ENCODE results near the gene VRK1. TPM values are rescaled to one million over a fixed set of nuclear protein-coding genes. Genes with fewer than 3 reads are reported as not detected.
"Not testable (repeated sequence)": the region's sequence is repeated elsewhere in the genome, so short reads cannot be mapped to it uniquely, and the experiment has no call there.

Gene VRK1
- total RNA-seq, 5 donors from 2014 or later (not counting 1 experiment from before 2014, with no cell fraction given), result 24.4 to 34.5 (median 29.4) TPM

DNA sequence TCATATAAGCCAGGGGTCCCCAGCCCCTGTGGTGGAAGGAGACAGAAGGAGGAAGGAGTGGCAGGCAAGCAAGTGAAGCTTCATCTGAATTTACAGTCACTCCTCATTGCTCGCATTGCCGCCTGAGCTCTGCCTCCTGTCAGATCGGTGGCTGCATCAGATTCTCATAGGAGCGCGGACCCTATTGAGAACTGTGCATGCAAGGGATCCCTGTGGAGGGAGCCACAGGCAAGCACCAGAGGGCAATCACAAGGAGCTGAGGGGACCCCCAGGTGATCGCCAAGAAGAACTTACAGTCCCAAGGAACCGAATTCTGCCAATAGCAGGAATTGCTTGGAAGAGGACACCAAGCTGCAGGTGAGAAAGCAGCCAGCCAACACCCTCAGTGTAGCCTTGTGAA is 33.2 kb upstream of the VRK1 start:
- Mint-ChIP-seq H3K4me1 (peaks cover 5% of the 10 kb centered on the region in 3 donors), H3K4me3 (no peak overlapping the region), H3K27ac (no peak overlapping the region), H3K36me3 (no peaks in the 10 kb centered on the region), H3K27me3 (peaks cover 8 to 19% of the 10 kb centered on the region in 2 donors), H3K9me3 (no peaks in the 10 kb centered on the region)
- 93% methylated on average over 7 of the region's 7 CpGs for whole genome bisulfite sequencing (ENCODE audit: insufficient coverage)
- no peaks in the 10 kb centered on the region for H3K9me3 ChIP-seq
- DNase-seq (no peak), ATAC-seq (replicated peaks in 1 of 4) (no peak)
- ChIA-PET POLR2A (interaction anchor here in 1 of 2 donors (0.5 kb wide), 1 partner anchor 422 kb away, joined by 3 read pairs; no protein-coding TSS in a partner anchor), CTCF (no interaction called here)
- no peak overlapping the region for H3K27ac ChIP-seq (ENCODE audit: low read length)
- H3K4me3 ChIP-seq (ENCODE audit: control insufficient read depth in 1 of 2, extremely low read depth in 1 of 2, low read length in 1 of 2), result no peak overlapping the region
- H3K27me3 ChIP-seq (replicated peaks in 1 of 2; ENCODE audit: control insufficient read depth in 2 of 2, extremely low read depth in 1 of 2, insufficient read depth in 2 of 2, low read length in 1 of 2), result peaks cover 4 to 10% of the 10 kb centered on the region in 2 experiments
- H3K36me3 ChIP-seq (ENCODE audit: control insufficient read depth in 2 of 2, extremely low read depth in 1 of 2, insufficient read depth in 1 of 2, low read length in 1 of 2), result no peaks in the 10 kb centered on the region
- no peaks in the 10 kb centered on the region for H3K4me1 ChIP-seq (ENCODE audit: control insufficient read depth in 1 of 2, extremely low read depth in 1 of 2, insufficient read depth in 2 of 2, low read length in 2 of 2)

DNA sequence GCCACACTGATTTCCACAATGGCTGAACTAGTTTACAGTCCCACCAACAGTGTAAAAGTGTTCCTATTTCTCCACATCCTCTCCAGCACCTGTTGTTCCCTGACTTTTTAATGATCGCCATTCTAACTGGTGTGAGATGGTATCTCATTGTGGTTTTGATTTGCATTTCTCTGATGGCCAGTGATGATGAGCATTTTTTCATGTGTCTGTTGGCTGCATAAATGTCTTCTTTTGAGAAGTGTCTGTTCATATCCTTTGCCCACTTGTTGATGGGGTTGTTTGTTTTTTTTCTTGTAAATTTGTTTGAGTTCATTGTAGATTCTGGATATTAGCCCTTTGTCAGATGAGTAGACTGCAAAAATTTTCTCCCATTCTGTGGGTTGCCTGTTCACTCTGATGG is 32.0 kb upstream of the VRK1 start:
- not testable (repeated sequence) for H3K4me1 Mint-ChIP-seq; H3K36me3 Mint-ChIP-seq; H3K9me3 ChIP-seq; H3K4me3 Mint-ChIP-seq; ATAC-seq (replicated peaks in 1 of 4); H3K4me1 ChIP-seq (ENCODE audit: control insufficient read depth in 1 of 2, extremely low read depth in 1 of 2, insufficient read depth in 2 of 2, low read length in 2 of 2); H3K27ac Mint-ChIP-seq; DNase-seq; H3K27ac ChIP-seq (ENCODE audit: low read length); H3K9me3 Mint-ChIP-seq; H3K36me3 ChIP-seq (ENCODE audit: control insufficient read depth in 2 of 2, extremely low read depth in 1 of 2, insufficient read depth in 1 of 2, low read length in 1 of 2); H3K4me3 ChIP-seq (ENCODE audit: control insufficient read depth in 1 of 2, extremely low read depth in 1 of 2, low read length in 1 of 2)
- no CpG with 5 or more reads among the region's 1 CpG for WGBS (ENCODE audit: insufficient coverage)
- POLR2A ChIA-PET, result interaction anchor here in 1 of 2 donors (0.6 kb wide), 1 partner anchor 25 kb away, joined by 4 read pairs; no protein-coding TSS in a partner anchor
- peaks cover 19 to 28% of the 10 kb centered on the region in 2 donors for H3K27me3 Mint-ChIP-seq
- CTCF ChIA-PET, result interaction anchor here in 1 of 2 donors (0.5 kb wide), 1 partner anchor 44 kb away, joined by 3 read pairs; no protein-coding TSS in a partner anchor
- H3K27me3 ChIP-seq (replicated peaks in 1 of 2; ENCODE audit: control insufficient read depth in 2 of 2, extremely low read depth in 1 of 2, insufficient read depth in 2 of 2, low read length in 1 of 2), result peaks cover 4 to 18% of the 10 kb centered on the region in 2 experiments

DNA sequence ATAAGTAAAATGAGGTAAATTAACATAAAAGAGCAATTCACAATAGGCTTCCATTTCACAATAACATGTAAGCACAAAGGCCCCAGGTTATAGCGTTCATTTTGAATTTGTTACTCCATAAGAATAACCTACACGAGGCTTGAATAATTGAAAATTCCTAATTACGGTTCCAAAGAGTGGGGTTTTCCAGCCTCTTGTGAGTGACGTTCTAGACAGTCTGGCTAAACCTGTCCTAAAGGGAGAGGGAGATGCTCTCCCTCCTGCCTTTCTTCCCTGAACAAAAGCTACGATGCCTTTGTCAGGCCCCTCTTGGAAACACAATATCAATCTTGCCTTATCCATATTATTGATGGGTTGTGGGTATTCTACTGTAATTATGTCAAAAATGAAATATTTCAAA is 24.3 kb upstream of the VRK1 start:
- WGBS (ENCODE audit: insufficient coverage), result no CpG with 5 or more reads among the region's 5 CpGs
- peaks cover 41 to 50% of the 10 kb centered on the region in 2 donors for H3K27me3 Mint-ChIP-seq
- no peak for ATAC-seq (replicated peaks in 1 of 4)

DNA sequence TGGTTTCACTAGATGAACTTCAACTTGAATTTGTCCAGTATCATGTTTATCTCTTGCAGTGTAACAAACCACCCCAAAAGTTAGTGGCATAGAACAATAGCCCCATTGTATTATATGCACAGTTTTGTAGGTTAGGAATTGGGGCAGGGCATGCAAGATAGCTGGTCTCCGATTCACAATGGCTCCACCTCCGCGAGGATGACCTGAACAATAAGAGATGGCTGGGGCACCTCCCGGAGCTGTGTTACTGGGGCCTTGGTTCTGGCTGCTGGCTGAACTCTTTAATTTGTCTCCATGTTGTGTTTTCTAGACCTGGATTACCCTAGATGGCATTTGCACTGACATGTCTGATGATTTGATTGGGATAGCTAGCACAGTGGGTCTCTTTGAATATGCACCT is 20.4 kb upstream of the VRK1 start:
- 84% methylated on average over 4 of the region's 4 CpGs for WGBS (ENCODE audit: insufficient coverage)
- Mint-ChIP-seq H3K4me1 (no peaks in the 10 kb centered on the region), H3K9me3 (no peaks in the 10 kb centered on the region), H3K27me3 (peaks cover 5 to 25% of the 10 kb centered on the region in 2 donors), H3K27ac (no peak overlapping the region), H3K4me3 (no peak overlapping the region), H3K36me3 (no peaks in the 10 kb centered on the region)
- Histone ChIP-seq H3K27me3 (replicated peaks in 1 of 2; ENCODE audit: control insufficient read depth in 2 of 2, extremely low read depth in 1 of 2, insufficient read depth in 2 of 2, low read length in 1 of 2) (peaks cover 0 to 16% of the 10 kb centered on the region in 2 experiments), H3K4me3 (ENCODE audit: control insufficient read depth in 1 of 2, extremely low read depth in 1 of 2, low read length in 1 of 2) (no peak overlapping the region), H3K27ac (ENCODE audit: low read length) (no peak overlapping the region), H3K36me3 (ENCODE audit: control insufficient read depth in 2 of 2, extremely low read depth in 1 of 2, insufficient read depth in 1 of 2, low read length in 1 of 2) (no peaks in the 10 kb centered on the region), H3K4me1 (ENCODE audit: control insufficient read depth in 1 of 2, extremely low read depth in 1 of 2, insufficient read depth in 2 of 2, low read length in 2 of 2) (no peaks in the 10 kb centered on the region), H3K9me3 (no peaks in the 10 kb centered on the region)
- DNase-seq, result no peak
- no peak for ATAC-seq (replicated peaks in 1 of 4)
- ChIA-PET POLR2A (no interaction called here), CTCF (interaction anchor here in 1 of 2 donors (0.6 kb wide), 1 partner anchor 10 kb away, joined by 4 read pairs; no protein-coding TSS in a partner anchor)

More for the DNA sequence above, 24.3 kb upstream of the VRK1 start:
- H3K27ac Mint-ChIP-seq, result no peak overlapping the region
- H3K9me3 ChIP-seq, result no peaks in the 10 kb centered on the region
- no peaks in the 10 kb centered on the region for H3K4me1 ChIP-seq (ENCODE audit: control insufficient read depth in 1 of 2, extremely low read depth in 1 of 2, insufficient read depth in 2 of 2, low read length in 2 of 2)
- no peak overlapping the region for H3K27ac ChIP-seq (ENCODE audit: low read length)
- no peaks in the 10 kb centered on the region for H3K36me3 Mint-ChIP-seq
- no peak overlapping the region for H3K4me3 ChIP-seq (ENCODE audit: control insufficient read depth in 1 of 2, extremely low read depth in 1 of 2, low read length in 1 of 2)
- DNase-seq, result no peak
- H3K9me3 Mint-ChIP-seq, result no peaks in the 10 kb centered on the region
- ChIA-PET CTCF (no interaction called here), POLR2A (no interaction called here)
- H3K36me3 ChIP-seq (ENCODE audit: control insufficient read depth in 2 of 2, extremely low read depth in 1 of 2, insufficient read depth in 1 of 2, low read length in 1 of 2), result no peaks in the 10 kb centered on the region
- no peak overlapping the region for H3K4me3 Mint-ChIP-seq
- no peaks in the 10 kb centered on the region for H3K4me1 Mint-ChIP-seq
- H3K27me3 ChIP-seq (replicated peaks in 1 of 2; ENCODE audit: control insufficient read depth in 2 of 2, extremely low read depth in 1 of 2, insufficient read depth in 2 of 2, low read length in 1 of 2), result peaks cover 0 to 34% of the 10 kb centered on the region in 2 experiments

GRCh38 chr14:96780500-96780899 is 16.7 kb upstream of the VRK1 start:
- no peaks in the 10 kb centered on the region for H3K36me3 Mint-ChIP-seq
- peaks cover 7 to 14% of the 10 kb centered on the region in 2 donors for H3K27me3 Mint-ChIP-seq
- H3K9me3 Mint-ChIP-seq, result no peaks in the 10 kb centered on the region
- Histone ChIP-seq H3K4me3 (ENCODE audit: control insufficient read depth in 1 of 2, extremely low read depth in 1 of 2, low read length in 1 of 2) (no peak overlapping the region), H3K4me1 (ENCODE audit: control insufficient read depth in 1 of 2, extremely low read depth in 1 of 2, insufficient read depth in 2 of 2, low read length in 2 of 2) (no peaks in the 10 kb centered on the region), H3K9me3 (no peaks in the 10 kb centered on the region), H3K27ac (ENCODE audit: low read length) (no peak overlapping the region), H3K36me3 (ENCODE audit: control insufficient read depth in 2 of 2, extremely low read depth in 1 of 2, insufficient read depth in 1 of 2, low read length in 1 of 2) (no peaks in the 10 kb centered on the region), H3K27me3 (replicated peaks in 1 of 2; ENCODE audit: control insufficient read depth in 2 of 2, extremely low read depth in 1 of 2, insufficient read depth in 2 of 2, low read length in 1 of 2) (peaks cover 0 to 16% of the 10 kb centered on the region in 2 experiments)
- no peaks in the 10 kb centered on the region for H3K4me1 Mint-ChIP-seq
- ChIA-PET POLR2A (no interaction called here), CTCF (interaction anchor here in 1 of 2 donors (0.6 kb wide), 1 partner anchor 149 kb away, joined by 3 read pairs; no protein-coding TSS in a partner anchor)
- ATAC-seq (replicated peaks in 1 of 4) (no peak), DNase-seq (no peak)
- WGBS (ENCODE audit: insufficient coverage), result 100% methylated on average over 2 of the region's 3 CpGs
- no peak overlapping the region for H3K27ac Mint-ChIP-seq
- no peak overlapping the region for H3K4me3 Mint-ChIP-seq

GRCh38 chr14:96781371-96781770 is 15.8 kb upstream of the VRK1 start:
- no peaks in the 10 kb centered on the region for H3K9me3 ChIP-seq
- Mint-ChIP-seq H3K4me3 (no peak overlapping the region), H3K9me3 (no peaks in the 10 kb centered on the region), H3K27me3 (peaks cover 16 to 20% of the 10 kb centered on the region in 2 donors), H3K27ac (no peak overlapping the region), H3K36me3 (no peaks in the 10 kb centered on the region), H3K4me1 (no peaks in the 10 kb centered on the region)
- WGBS (ENCODE audit: insufficient coverage), result 100% methylated on average over 1 of the region's 3 CpGs
- ATAC-seq (replicated peaks in 1 of 4) (no peak), DNase-seq (no peak)
- POLR2A ChIA-PET, result no interaction called here
- no peaks in the 10 kb centered on the region for H3K4me1 ChIP-seq (ENCODE audit: control insufficient read depth in 1 of 2, extremely low read depth in 1 of 2, insufficient read depth in 2 of 2, low read length in 2 of 2)
- CTCF ChIA-PET, result no interaction called here
- H3K4me3 ChIP-seq (ENCODE audit: control insufficient read depth in 1 of 2, extremely low read depth in 1 of 2, low read length in 1 of 2), result no peak overlapping the region
- peaks cover 0 to 16% of the 10 kb centered on the region in 2 experiments for H3K27me3 ChIP-seq (replicated peaks in 1 of 2; ENCODE audit: control insufficient read depth in 2 of 2, extremely low read depth in 1 of 2, insufficient read depth in 2 of 2, low read length in 1 of 2)
- no peaks in the 10 kb centered on the region for H3K36me3 ChIP-seq (ENCODE audit: control insufficient read depth in 2 of 2, extremely low read depth in 1 of 2, insufficient read depth in 1 of 2, low read length in 1 of 2)
- no peak overlapping the region for H3K27ac ChIP-seq (ENCODE audit: low read length)
